Stimulated activated CD4-positive, alpha-beta T cell treated with anti-CD3 and anti-CD28 coated beads, Interleukin-4, amount 100 ng/mL, for 24 hours (primary cell): ENCODE data around the gene LPCAT1.
"Not testable (repeated sequence)": the region's sequence is repeated elsewhere in the genome, so short reads cannot be mapped to it uniquely, and the experiment has no call there.

Source experiments
- DNase-seq: peaks from one replicate; pipeline ENCODE4 v3.0.0-alpha.2; 2020

The LPCAT1 gene

GRCh38 chr5:1475544-1475900, 48.2 kb downstream of the LPCAT1 start:
- not testable (repeated sequence) for DNase-seq

DNA sequence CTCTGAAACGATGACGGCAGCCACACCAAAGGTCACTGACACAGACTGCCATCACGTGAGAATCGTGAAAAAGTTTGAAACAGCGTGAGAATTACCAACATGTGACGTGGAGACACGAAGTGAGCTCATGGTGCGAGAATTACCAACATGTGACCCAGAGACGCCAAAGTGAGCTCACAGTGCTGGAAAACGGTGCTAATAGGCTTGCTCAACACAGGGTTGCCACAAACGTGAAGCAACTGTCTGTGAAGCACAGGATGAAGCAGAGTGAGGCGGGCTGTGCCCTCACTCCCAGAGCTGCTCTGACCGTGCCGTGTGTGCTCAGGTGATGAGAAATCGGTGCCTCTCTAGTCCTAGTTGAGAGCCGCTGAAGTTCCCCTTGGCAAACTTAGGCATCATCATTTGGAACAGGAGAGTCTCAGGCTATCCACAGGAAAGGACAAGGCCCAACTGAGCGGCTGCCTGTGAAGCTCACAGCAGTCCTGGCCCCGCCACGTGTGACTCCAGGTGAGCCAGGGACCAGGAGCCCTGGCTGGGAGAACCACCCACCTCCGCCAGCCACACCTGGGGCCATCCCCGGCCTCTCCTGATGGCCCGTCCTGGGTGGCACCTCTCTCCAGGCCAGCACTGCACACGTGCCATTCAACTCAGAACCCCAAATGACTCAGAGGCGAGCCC, 48.8 kb downstream of the LPCAT1 start:
- no peak for DNase-seq

GRCh38 chr5:1474183-1474839, 49.4 kb downstream of the LPCAT1 start:
- DNase-seq = no peak

DNA sequence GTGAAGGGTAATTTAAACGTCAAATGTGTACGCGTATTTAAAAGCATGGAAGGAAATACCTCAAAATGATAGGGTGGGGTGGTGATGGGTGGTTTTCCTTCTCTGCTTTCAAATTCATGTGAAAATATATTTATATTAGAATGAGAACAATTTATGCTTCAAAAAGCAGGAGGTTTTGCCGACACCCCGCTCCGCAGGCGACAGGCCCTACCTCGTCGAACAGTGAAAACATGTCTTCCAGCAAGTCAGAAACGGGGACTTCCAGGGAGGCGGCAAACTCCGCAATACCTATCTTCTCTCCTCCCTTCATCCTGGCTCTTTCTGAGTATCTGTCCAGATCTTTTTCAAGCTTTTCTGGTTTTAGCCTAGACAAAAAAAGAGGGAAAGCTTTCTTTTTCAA, 50.0 kb downstream of the LPCAT1 start:
- DNase-seq = no peak

GRCh38 chr5:1472964-1473628, 50.7 kb downstream of the LPCAT1 start:
- DNase-seq = no peak

DNA sequence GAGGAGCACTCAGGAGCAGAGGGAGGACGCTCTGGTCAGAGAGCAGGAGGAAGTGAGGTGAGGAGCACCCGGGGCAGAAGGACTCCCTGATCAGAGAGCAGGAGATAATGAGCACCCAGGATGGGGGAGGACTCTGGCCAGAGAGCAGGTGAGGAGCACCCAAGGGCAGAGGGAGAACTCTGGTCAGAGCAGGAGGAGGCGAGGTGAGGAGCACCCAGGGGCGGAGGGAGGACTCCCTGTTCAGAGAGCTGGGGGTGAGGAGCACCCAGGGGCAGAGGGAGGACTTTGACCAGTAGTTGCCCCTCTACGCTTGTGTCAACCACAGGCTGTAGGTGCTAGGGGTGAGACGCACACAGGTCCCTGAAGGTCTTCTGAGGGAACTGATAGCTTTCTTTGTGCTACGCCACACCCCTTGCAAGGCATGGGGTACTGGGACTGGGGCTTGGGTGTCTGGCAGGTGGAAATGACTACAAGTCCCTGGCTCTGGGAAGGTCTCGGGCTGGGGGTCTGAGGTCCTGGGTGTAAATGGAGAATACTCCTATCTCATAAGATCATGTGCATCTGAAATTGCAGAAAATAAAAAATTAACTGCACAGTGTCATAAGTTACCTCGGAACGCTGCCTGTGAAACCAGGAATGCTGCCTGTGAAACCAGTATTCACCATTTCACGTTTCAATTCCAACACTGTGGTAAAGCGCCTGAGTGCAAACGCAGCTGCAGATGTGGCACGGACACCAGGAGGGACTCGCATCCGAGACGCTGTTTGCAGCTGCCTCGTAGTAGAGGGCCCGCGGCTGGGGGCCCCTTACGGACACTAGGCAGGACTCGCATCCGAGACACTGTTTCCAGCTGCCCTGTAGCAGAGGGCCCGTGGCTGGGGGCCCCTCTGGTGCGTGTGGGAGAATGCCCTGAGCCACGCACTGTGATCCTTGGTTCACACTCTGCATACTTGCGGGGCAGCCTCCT, 51.5 kb downstream of the LPCAT1 start:
- no peak for DNase-seq

GRCh38 chr5:1471240-1471853, 52.4 kb downstream of the LPCAT1 start:
- no peak for DNase-seq

DNA sequence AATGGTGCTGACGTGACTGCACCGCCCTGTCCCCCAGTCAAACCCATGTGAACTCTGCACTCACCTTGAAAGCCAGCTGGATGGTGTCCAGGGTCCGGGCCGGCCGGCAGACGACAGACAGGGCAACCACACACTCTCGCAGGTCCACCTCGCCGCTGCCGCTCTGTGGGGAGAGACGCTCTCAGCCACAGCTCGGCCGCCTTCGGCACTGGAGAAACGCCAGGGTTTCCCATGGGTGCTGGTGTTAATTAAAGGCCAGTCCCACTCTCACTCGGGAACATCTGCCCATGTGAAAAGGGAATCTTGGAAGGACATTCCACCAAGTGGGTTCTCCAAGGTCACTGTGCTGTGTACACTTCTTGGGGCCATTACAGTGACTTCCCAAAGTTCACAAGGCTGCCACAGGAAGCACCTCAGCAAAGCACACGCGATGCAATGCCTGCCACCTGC, 53.0 kb downstream of the LPCAT1 start:
- no peak for DNase-seq

DNA sequence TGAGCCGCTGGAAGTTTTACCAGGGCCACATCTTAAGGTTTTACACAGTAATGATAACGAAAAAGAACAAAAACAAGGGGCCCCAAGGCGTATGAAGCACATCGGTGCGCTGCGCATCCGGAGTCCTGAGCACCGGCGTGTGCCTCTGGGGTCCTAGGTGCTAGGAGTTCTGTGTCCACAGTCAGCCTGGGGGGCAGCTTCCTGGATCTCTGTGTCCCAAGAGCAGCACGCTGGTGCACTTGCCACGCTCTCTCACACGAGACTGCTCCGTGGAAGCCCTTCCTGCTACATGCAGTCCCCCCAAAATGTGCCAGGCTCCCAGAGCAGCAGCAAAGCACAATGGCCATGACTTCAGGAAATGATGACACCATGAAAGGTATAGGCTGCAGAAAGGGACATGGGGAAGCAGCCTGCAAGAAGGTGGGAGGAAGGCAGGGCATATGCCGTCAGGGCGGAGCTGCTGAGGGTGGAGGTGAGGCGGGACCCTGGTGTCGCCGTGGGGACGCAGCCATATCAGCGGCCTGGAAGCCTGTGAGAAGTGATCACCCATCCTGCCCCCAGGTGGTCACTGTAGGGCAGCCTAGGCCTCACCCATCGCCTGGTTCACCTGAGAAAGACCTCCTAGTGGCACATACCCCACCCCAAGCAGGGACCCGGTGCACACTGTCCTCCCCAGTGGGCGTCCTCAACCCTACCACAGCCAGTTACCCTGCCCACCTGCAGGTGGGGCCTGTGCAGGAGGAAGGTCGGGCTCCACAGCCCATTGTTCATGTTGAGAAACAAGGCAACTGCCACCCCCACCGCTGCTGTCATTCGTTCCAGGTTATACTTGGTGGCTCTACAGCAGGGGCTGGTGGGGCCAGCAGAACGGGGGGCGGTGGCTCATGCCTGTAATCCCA, 54.9 kb downstream of the LPCAT1 start:
- DNase-seq = no peak

DNA sequence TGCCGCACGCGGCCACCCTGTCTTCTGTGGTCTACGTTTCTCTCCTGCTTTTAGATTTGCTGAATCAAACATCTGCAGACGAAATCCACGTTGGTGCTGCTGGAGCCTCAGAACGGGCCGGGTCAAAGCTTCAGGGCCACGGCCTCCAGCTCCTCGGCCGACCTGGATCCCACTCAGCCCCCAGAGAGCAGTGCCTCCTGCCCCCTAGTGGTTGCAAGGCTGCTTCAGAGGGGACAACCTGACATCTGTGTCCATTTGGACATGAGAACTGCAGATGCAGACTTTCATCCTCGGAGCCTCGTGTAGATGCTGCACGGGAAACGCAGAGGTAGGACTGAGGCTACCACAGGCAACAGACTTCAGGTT, 55.5 kb downstream of the LPCAT1 start:
- DNase-seq = peak; percentile 17

GRCh38 chr5:1467341-1468246, 56.2 kb downstream of the LPCAT1 start:
- no peak for DNase-seq

GRCh38 chr5:1466631-1467265, 57.0 kb downstream of the LPCAT1 start:
- DNase-seq = no peak

DNA sequence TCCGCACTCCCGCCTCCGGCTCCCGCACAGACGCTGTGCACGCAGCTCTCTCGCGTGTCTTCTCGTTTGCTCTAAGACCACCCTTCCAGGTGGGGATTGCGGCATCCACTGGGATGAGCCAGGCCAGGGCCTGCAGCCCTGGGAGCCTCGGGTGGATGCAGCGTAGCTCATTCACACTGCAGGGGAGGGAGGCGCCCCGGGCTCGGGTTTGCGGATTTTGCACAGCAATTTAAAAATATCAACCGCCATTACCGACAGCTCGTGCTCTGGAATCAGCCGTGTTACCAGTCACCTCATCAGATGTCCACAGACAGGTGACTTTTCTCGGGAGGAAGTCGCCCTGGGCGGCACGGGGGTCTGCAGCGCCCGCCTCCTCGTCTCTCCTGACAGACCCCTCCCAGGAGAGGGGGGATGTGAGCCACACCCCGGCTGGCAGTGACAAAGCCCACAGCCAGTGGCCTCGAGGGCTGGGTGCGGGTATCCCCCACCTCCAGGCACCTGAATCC, 57.7 kb downstream of the LPCAT1 start:
- DNase-seq = no peak

DNA sequence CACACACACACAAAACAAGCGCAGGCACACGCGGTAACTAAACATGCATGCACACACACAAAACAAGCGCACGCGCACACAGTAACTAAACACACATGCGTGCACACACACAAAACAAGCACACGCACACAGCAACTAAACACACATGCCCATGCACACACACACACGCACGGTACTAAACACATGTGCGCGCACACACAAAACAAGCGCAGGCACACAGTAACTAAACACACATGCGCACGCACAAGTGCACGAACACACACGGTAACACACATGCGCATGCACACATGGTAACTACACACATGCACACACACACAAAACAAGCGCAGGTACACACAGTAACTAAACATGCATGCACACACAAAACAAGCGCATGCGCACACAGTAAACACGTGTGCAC, 58.6 kb downstream of the LPCAT1 start:
- DNase-seq = no peak

DNA sequence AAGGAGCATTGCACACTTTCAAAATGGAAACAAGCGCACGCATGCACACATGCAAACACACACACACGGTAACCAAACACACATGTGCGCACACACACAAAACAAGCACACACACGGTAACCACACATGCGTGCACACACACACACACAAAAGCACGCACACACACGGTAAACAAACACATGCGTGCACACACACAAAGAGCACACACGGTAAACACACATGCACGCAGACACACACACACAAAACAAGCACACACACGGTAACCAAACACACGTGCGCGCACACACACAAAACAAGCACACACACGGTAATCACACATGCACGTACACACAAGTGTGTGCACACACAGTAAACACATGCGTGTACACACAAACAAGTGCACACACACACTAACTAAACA, 59.2 kb downstream of the LPCAT1 start:
- DNase-seq = no peak

GRCh38 chr5:1464096-1464446, 59.7 kb downstream of the LPCAT1 start:
- no peak for DNase-seq

GRCh38 chr5:1463326-1464095, 60.2 kb downstream of the LPCAT1 start:
- DNase-seq = no peak

DNA sequence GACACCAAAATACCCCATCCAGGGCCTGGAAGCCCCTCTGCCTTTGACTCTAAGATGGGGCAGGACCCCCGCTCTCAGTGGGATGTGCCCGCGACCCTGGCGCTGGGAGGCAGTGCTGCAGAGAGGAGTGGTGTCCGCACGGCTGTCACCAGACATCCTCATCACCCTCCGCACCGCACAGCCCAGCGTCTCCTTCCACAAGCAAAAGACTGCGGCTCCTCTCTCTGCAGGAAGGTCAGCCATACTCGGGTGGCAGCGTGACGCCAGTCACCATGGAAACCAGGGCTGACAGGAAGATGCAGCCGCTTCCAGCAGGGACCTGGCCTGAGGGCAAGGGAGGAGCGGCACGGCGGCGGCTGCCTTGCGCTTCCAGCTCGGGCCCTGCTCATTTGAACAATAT, 61.4 kb downstream of the LPCAT1 start:
- DNase-seq = no peak

GRCh38 chr5:1461396-1461795, 62.4 kb downstream of the LPCAT1 start:
- no peak for DNase-seq
